Trophoblast cell (in vitro differentiated cells and primary cell): ENCODE results near the gene DCLRE1A.

Experiments used
- DNase-seq, 2 donors: peaks; one replicate each; pipeline ENCODE4 v3.0.0-alpha.2; 2016
- H2AFZ ChIP-seq: 2 replicates; pipeline ENCODE4 v1.6.1; 2013; ENCODE audit warnings: low read length, moderate library complexity, mild to moderate bottlenecking; ENCODE audit not compliant: insufficient read depth, poor library complexity
- H2AK5ac ChIP-seq: 2 replicates; pipeline ENCODE4 v1.6.1; 2013; ENCODE audit warnings: mild to moderate bottlenecking, low read length
- H2BK120ac ChIP-seq: 2 replicates; pipeline ENCODE4 v1.6.1; 2013; ENCODE audit warnings: low read length, mild to moderate bottlenecking, moderate library complexity; ENCODE audit not compliant: insufficient read depth, poor library complexity
- H2BK12ac ChIP-seq: 2 replicates; pipeline ENCODE4 v1.6.1; 2013; ENCODE audit warnings: mild to moderate bottlenecking, low read length, moderate library complexity
- H2BK5ac ChIP-seq: 2 replicates; pipeline ENCODE4 v1.6.1; 2013; ENCODE audit warnings: low read length, low read depth, moderate library complexity, mild to moderate bottlenecking; ENCODE audit not compliant: poor library complexity
- H3K14ac ChIP-seq: 2 replicates; pipeline ENCODE4 v1.6.1; 2013; ENCODE audit warnings: mild to moderate bottlenecking, low read length
- H3K18ac ChIP-seq: 2 replicates; pipeline ENCODE4 v1.6.1; 2013; ENCODE audit warnings: mild to moderate bottlenecking, low read length
- H3K23ac ChIP-seq: 2 replicates; pipeline ENCODE4 v1.6.1; 2013; ENCODE audit warnings: low read length
- H3K27ac ChIP-seq: 2 replicates; pipeline ENCODE4 v1.5.1; 2013; ENCODE audit warnings: low read depth, mild to moderate bottlenecking, inconsistent platforms, low read length, moderate library complexity
- H3K27me3 ChIP-seq: 2 replicates; pipeline ENCODE4 v1.6.1; 2013; ENCODE audit warnings: inconsistent platforms, mild to moderate bottlenecking, low read length, moderate library complexity; ENCODE audit not compliant: insufficient read depth
- H3K36me3 ChIP-seq, 2 experiments: 1 replicate in 1 of 2; 2 replicates in 1 of 2; pipeline ENCODE4 v1.6.1; 2013; ENCODE audit warnings: low read length in 2 of 2, mild to moderate bottlenecking in 2 of 2, moderate library complexity in 1 of 2; ENCODE audit not compliant: insufficient read depth in 2 of 2, control insufficient read depth in 1 of 2
- H3K4ac ChIP-seq: 2 replicates; pipeline ENCODE4 v1.6.1; 2013; ENCODE audit warnings: low read depth, mild to moderate bottlenecking, low read length, moderate library complexity
- H3K4me1 ChIP-seq, 2 experiments: 1 replicate in 1 of 2; 2 replicates in 1 of 2; pipeline ENCODE4 v1.6.1; 2013; ENCODE audit warnings: low read length in 2 of 2, mild to moderate bottlenecking in 2 of 2, moderate library complexity in 1 of 2; ENCODE audit not compliant: insufficient read depth in 2 of 2, control insufficient read depth in 1 of 2
- H3K4me2 ChIP-seq: 2 replicates; pipeline ENCODE4 v1.6.1; 2013; ENCODE audit warnings: inconsistent platforms, mild to moderate bottlenecking, low read length, moderate library complexity
- H3K4me3 ChIP-seq: 2 replicates; pipeline ENCODE4 v1.5.1; 2013; ENCODE audit warnings: mild to moderate bottlenecking, low read depth, low read length, inconsistent platforms
- H3K79me1 ChIP-seq: one replicate; pipeline ENCODE4 v1.6.1; 2013; ENCODE audit warnings: low read length
- H3K79me2 ChIP-seq: 2 replicates; pipeline ENCODE4 v1.6.1; 2013; ENCODE audit warnings: low read length, mild to moderate bottlenecking; ENCODE audit not compliant: control insufficient read depth, insufficient read depth, poor library complexity
- H3K9ac ChIP-seq: 2 replicates; pipeline ENCODE4 v1.6.1; 2013; ENCODE audit warnings: mild to moderate bottlenecking, low read length
- H3K9me3 ChIP-seq: 2 replicates; pipeline ENCODE4 v1.6.1; 2013; ENCODE audit warnings: low read depth, mild to moderate bottlenecking, control low read depth, inconsistent platforms, low read length; ENCODE audit not compliant: insufficient read depth
- H4K12ac ChIP-seq: 2 replicates; pipeline ENCODE4 v1.6.1; 2013; ENCODE audit warnings: low read depth, mild to moderate bottlenecking, low read length, moderate library complexity
- H4K8ac ChIP-seq: 2 replicates; pipeline ENCODE4 v1.6.1; 2013; ENCODE audit warnings: low read depth, mild to moderate bottlenecking, low read length, moderate library complexity
- H4K91ac ChIP-seq: one replicate; pipeline ENCODE4 v1.6.1; 2013; ENCODE audit warnings: low read depth, mild to moderate bottlenecking, low read length, moderate library complexity
- WGBS: extraction: QIAGEN DNeasy Blood & Tissue Kit; methylation state at CpG from one replicate; pipeline ENCODE4 v1.1.7; 2013; ENCODE audit warnings: missing lambda C conversion rate; ENCODE audit not compliant: insufficient read length, insufficient coverage; ENCODE audit errors: extremely low coverage; 5-methylcytosine and 5-hydroxymethylcytosine counted together

The DCLRE1A gene

GRCh38 chr10:113858541-113858940 is 4.7 kb upstream of the DCLRE1A start:
- H3K4ac ChIP-seq: no peak overlapping the region
- H3K36me3 ChIP-seq: no peaks in the 10 kb centered on the region
- H3K4me1 ChIP-seq: peaks cover 0 to 9% of the 10 kb centered on the region in 2 experiments
- H3K4me3 ChIP-seq: no peak overlapping the region
- no peak overlapping the region for H2AK5ac ChIP-seq
- H3K14ac ChIP-seq: no peak overlapping the region
- no peak overlapping the region for H4K8ac ChIP-seq
- peaks cover 10% of the 10 kb centered on the region for H3K79me1 ChIP-seq
- H3K27me3 ChIP-seq: no peaks in the 10 kb centered on the region
- H2BK12ac ChIP-seq: no peak overlapping the region
- no peak overlapping the region for H2BK5ac ChIP-seq
- peaks cover 10% of the 10 kb centered on the region for H3K79me2 ChIP-seq
- H3K9ac ChIP-seq: no peak overlapping the region
- no peaks in the 10 kb centered on the region for H3K9me3 ChIP-seq
- H3K4me2 ChIP-seq: no peak overlapping the region
- no peak overlapping the region for H4K91ac ChIP-seq
- no peak overlapping the region for H2AFZ ChIP-seq
- H3K27ac ChIP-seq: no peak overlapping the region
- no peak overlapping the region for H4K12ac ChIP-seq
- H3K23ac ChIP-seq: no peak overlapping the region
- no CpG with 5 or more reads among the region's 2 CpGs for WGBS
- H3K18ac ChIP-seq: no peak overlapping the region
- H2BK120ac ChIP-seq: no peak overlapping the region
- DNase-seq: no peak

GRCh38 chr10:113857210-113857609 is 3.3 kb upstream of the DCLRE1A start:
- H2BK12ac ChIP-seq: no peak overlapping the region
- no peak overlapping the region for H3K4me2 ChIP-seq
- no peak overlapping the region for H2AFZ ChIP-seq
- H3K36me3 ChIP-seq: no peaks in the 10 kb centered on the region
- H3K23ac ChIP-seq: no peak overlapping the region
- no peak overlapping the region for H3K4ac ChIP-seq
- no peak overlapping the region for H3K18ac ChIP-seq
- H2BK5ac ChIP-seq: no peak overlapping the region
- peaks cover 10% of the 10 kb centered on the region for H3K79me2 ChIP-seq
- peaks cover 0 to 9% of the 10 kb centered on the region in 2 experiments for H3K4me1 ChIP-seq
- no peaks in the 10 kb centered on the region for H3K9me3 ChIP-seq
- no peak overlapping the region for H3K27ac ChIP-seq
- H3K79me1 ChIP-seq: peaks cover 10% of the 10 kb centered on the region
- no peaks in the 10 kb centered on the region for H3K27me3 ChIP-seq
- H3K14ac ChIP-seq: no peak overlapping the region
- no peak overlapping the region for H3K9ac ChIP-seq
- H2AK5ac ChIP-seq: no peak overlapping the region
- H4K91ac ChIP-seq: no peak overlapping the region
- no peak overlapping the region for H2BK120ac ChIP-seq
- DNase-seq: no peak
- H4K12ac ChIP-seq: no peak overlapping the region
- H3K4me3 ChIP-seq: no peak overlapping the region
- H4K8ac ChIP-seq: no peak overlapping the region

GRCh38 chr10:113856563-113856962 is 2.7 kb upstream of the DCLRE1A start:
- Histone ChIP-seq H3K14ac (no peak overlapping the region), H4K8ac (no peak overlapping the region), H3K79me1 (peaks cover 10% of the 10 kb centered on the region), H3K36me3 (no peaks in the 10 kb centered on the region), H3K4me3 (no peak overlapping the region), H3K4ac (no peak overlapping the region), H4K12ac (no peak overlapping the region), H2AK5ac (no peak overlapping the region), H4K91ac (no peak overlapping the region), H3K27me3 (no peaks in the 10 kb centered on the region), H2BK12ac (no peak overlapping the region), H3K79me2 (peaks cover 10% of the 10 kb centered on the region), H3K4me2 (no peak overlapping the region), H3K18ac (no peak overlapping the region), H2BK120ac (no peak overlapping the region), H3K27ac (no peak overlapping the region), H3K9ac (no peak overlapping the region), H3K4me1 (peaks cover 0 to 9% of the 10 kb centered on the region in 2 experiments), H3K9me3 (no peaks in the 10 kb centered on the region), H2AFZ (no peak overlapping the region), H2BK5ac (no peak overlapping the region), H3K23ac (no peak overlapping the region)
- WGBS: no CpG with 5 or more reads among the region's 1 CpG
- no peak for DNase-seq

- Histone ChIP-seq H4K12ac (peak overlapping the region; percentile 95), H2AK5ac (no peak overlapping the region), H3K18ac (peak overlapping the region; percentile 81), H3K27me3 (no peaks in the 10 kb centered on the region), H3K79me2 (peaks cover 10% of the 10 kb centered on the region), H4K91ac (peak overlapping the region; percentile 93), H2BK5ac (peak overlapping the region; percentile 77), H3K23ac (no peak overlapping the region), H2BK12ac (no peak overlapping the region), H3K9ac (peak overlapping the region; percentile 98), H3K4me1 (peaks cover 0 to 9% of the 10 kb centered on the region in 2 experiments), H3K4me3 (peak overlapping the region; percentile 96), H3K27ac (peak overlapping the region; percentile 76), H2BK120ac (peak overlapping the region; percentile 81), H2AFZ (peak overlapping the region; percentile 77), H3K36me3 (no peaks in the 10 kb centered on the region), H3K79me1 (peaks cover 10% of the 10 kb centered on the region), H3K14ac (peak overlapping the region; percentile 87), H3K4me2 (peak overlapping the region; percentile 82), H3K9me3 (no peaks in the 10 kb centered on the region), H4K8ac (peak overlapping the region; percentile 97), H3K4ac (peak overlapping the region; percentile 66)
- DNase-seq: peak; percentile 37 to 61
- no CpG with 5 or more reads among the region's 62 CpGs for WGBS
These were observed 1.1 kb upstream of the DCLRE1A start for GRCh38 chr10:113854761-113855588.
